IPS-18a (cell line): ENCODE measurements around the gene MRPS9.

Experiments used
- H3K27ac ChIP-seq: one replicate; pipeline ENCODE4 v1.5.1; 2013; ENCODE audit warnings: low read length
- H3K27me3 ChIP-seq: one replicate; pipeline ENCODE4 v1.6.1; 2013; ENCODE audit warnings: mild to moderate bottlenecking, low read length; ENCODE audit not compliant: control insufficient read depth, insufficient read depth
- H3K36me3 ChIP-seq: one replicate; pipeline ENCODE4 v1.6.1; 2013; ENCODE audit warnings: low read depth, low read length; ENCODE audit not compliant: control insufficient read depth
- H3K4me1 ChIP-seq: one replicate; pipeline ENCODE4 v1.6.1; 2013; ENCODE audit warnings: low read depth, low read length; ENCODE audit not compliant: control insufficient read depth
- H3K4me3 ChIP-seq: one replicate; pipeline ENCODE4 v1.5.1; 2013; ENCODE audit warnings: low read length
- H3K9ac ChIP-seq: one replicate; pipeline ENCODE4 v1.6.1; 2013; ENCODE audit warnings: mild to moderate bottlenecking, low read length, moderate library complexity
- H3K9me3 ChIP-seq: one replicate; pipeline ENCODE4 v1.6.1; 2013; ENCODE audit warnings: low read depth, low read length; ENCODE audit not compliant: control insufficient read depth

MRPS9 gene

DNA sequence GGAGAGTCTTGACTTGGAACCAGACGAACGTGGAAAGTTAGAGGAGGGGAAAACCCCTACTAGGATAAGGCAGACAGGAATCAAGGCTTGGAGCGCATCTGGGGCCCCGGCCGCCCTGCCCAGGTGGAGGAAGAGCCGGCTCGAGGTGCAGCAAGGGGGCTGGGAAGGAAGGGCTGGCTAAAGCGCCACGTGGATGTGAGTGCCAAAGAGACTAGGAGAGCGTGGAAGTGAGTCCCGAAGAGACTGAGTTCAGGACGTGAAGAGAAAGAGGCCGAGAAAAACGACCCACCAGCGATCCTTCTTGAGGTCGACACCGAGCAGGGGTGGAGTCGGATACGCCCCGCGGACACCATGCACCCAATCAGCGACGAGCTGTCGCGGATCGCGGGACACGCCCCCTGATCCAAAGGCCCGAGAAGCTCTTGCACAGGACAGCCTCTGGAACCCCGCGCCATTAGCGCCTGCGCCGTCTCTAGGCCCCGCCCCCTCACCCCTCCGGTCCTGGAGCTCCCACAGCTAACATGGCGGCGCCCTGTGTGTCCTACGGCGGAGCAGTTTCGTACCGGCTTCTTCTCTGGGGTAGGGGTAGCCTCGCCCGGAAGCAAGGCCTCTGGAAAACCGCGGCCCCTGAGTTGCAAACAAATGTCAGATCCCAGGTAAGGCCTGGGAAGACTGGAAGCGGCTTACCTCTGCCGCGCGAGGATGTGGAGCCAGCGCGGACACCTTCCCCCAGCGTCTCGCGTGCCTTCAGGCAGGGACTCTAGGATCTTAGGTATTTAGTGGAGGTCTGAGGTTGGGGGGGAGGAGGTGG lies at the start of gene MRPS9:
Gene MRPS9, plus strand, starts transcription at position 498 of the 811 bp plus-strand sequence. Its CDS starts 24 bp downstream, at position 522.
- Histone ChIP-seq H3K4me3 (peak within 1 kb of the TSS; percentile 91), H3K27ac (peak within 1 kb of the TSS; percentile 86), H3K36me3 (no peaks in the 10 kb centered on the region), H3K9ac (peak within 1 kb of the TSS; percentile 92), H3K27me3 (no peaks in the 10 kb centered on the region), H3K4me1 (peaks cover 23% of the 10 kb centered on the region), H3K9me3 (no peaks in the 10 kb centered on the region)

DNA sequence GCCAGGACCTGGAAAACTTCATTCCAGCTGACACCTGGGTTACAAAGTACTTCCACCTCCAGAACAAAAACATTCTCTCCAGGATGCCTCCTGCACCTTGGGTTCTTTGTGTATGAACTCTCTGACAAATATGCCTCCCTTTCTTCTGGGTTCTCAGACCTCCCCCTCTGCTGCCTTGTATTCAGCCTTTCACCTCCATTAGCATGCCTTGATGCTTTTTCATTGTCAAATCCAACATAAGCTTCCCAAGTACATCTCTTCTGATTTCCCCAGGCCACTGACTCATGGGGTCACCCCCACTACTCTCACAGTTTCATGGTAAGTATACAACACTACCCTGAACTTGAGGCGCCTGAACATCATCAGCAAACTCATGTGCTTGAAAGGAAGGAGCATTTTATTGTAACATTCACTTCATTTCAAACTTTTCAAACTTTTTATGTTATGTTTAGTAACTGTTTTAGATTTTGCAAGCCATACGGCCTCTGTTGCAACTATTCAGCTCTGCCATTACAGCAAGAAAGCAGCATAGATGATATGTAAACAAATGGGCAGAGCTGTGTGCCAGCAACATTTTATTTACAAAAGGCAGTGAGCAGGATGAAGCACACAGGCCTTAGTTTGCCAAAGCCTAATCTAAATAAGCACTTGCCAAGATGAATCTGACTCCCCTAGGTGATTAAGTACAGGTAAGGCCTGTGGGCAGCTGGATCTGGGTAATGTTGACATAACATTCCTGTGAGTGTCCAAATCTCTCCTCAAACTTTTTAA lies 32.5 kb upstream of the MRPS9 start:
- Histone ChIP-seq H3K27ac (no peak overlapping the region), H3K9ac (no peak overlapping the region), H3K4me1 (peaks cover 3% of the 10 kb centered on the region), H3K9me3 (peaks cover 13% of the 10 kb centered on the region), H3K4me3 (no peak overlapping the region), H3K36me3 (no peaks in the 10 kb centered on the region), H3K27me3 (no peaks in the 10 kb centered on the region)

DNA sequence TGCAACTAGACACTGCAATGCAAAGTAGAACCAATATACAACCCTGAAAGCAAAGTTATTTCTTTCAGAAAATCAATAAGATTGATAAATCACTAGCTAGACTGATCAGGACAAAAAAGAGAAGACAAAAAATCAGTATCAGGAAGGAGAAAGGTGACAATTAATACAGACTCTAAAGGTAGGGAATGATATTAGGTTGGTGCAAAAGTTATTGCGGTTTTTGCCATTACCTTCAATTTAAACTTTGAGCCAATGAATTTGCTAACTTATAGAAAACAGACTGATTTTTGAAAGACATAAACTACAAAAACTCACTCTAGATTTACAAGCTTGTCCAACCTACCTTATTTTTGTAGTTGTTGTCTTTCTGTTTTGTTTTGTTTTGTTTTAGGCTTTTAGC lies 30.5 kb upstream of the MRPS9 start:
- Histone ChIP-seq H3K9ac (no peak overlapping the region), H3K27ac (no peak overlapping the region), H3K36me3 (no peaks in the 10 kb centered on the region), H3K9me3 (peaks cover 13% of the 10 kb centered on the region), H3K27me3 (no peaks in the 10 kb centered on the region), H3K4me1 (peaks cover 3% of the 10 kb centered on the region), H3K4me3 (no peak overlapping the region)

DNA sequence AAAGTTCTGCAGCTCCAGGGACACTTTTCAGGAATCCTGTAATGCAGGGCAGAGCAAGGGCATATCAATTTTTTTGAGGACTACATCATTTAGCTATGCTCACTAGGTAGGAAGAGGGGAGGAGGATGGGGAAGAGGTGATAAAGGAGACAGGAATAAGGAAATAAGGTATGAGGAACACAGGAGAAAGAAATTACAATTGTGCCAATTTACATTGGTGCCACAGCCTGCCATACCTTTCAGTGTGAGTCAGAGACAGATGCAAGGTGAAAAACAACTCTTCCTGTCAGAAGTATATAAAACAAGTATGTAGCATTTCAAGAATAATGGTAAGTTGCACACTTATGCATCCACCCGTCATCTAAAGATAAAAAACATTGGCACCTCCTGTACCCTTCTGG lies 5.4 kb upstream of the MRPS9 start:
- no peak overlapping the region for H3K27ac ChIP-seq

DNA sequence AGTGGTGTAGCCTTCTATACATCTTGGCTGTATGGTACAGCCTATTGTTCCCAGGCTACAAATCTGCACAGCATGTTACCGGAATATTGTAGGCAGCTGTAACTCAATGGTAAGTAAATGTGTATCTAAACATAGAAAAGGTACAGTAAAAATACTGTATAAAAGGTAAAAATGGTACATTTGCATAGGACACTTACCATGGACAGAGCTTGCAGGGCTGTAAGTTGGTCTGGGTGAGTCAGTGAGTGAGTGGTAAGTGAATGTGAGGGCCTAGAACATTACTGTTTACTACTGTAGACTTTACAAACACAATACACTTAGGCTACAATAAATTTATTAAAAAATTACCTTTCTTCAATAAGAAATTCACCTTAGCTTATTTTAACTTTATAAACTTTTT lies 3.7 kb upstream of the MRPS9 start:
- peaks cover 10% of the 10 kb centered on the region for H3K4me1 ChIP-seq
- no peaks in the 10 kb centered on the region for H3K9me3 ChIP-seq
- H3K27ac ChIP-seq: no peak overlapping the region
- H3K9ac ChIP-seq: no peak overlapping the region
- H3K4me3 ChIP-seq: no peak overlapping the region
- no peaks in the 10 kb centered on the region for H3K36me3 ChIP-seq
- H3K27me3 ChIP-seq: no peaks in the 10 kb centered on the region

More for the DNA sequence above, 5.4 kb upstream of the MRPS9 start:
- Histone ChIP-seq H3K27me3 (no peaks in the 10 kb centered on the region), H3K36me3 (no peaks in the 10 kb centered on the region), H3K9ac (no peak overlapping the region), H3K4me1 (peaks cover 4% of the 10 kb centered on the region), H3K9me3 (no peaks in the 10 kb centered on the region), H3K4me3 (no peak overlapping the region)

DNA sequence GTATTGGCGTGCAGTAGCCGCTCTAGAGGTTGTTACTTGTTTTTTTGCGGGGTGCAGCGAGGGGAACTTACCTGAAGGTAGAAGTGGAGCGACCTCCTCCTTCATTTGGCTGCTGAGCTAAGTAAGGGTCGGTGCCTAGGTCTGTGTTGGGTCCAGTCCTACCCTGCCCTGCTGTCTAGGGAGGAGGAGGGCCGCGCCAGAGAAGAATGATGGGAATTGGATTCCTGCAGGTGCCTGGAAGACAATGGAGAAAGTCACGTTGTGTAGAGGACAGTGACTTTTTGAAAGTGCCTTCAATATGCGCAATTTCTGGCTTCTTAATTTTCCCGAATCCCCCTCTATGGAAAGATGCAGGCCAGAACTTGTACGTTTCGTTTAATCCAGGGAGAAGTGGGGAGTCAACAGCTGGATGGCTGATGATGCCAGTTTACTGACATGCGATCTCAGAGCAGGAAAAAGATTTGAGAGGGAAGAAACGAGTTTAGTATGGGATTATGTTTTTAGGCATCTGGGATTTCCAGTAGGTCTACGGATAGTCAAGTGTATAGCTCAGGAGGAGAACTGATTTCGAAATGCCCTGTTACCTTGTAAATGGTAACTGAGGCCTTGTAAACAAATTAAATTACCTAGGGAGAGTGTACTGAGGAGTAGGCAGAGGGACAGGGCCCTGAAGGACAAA lies 653 bp downstream of the MRPS9 start:
- Histone ChIP-seq H3K9me3 (no peaks in the 10 kb centered on the region), H3K27ac (peak overlapping the region; percentile 86), H3K4me1 (peaks cover 23% of the 10 kb centered on the region), H3K36me3 (no peaks in the 10 kb centered on the region), H3K9ac (peak overlapping the region; percentile 92), H3K4me3 (peak overlapping the region; percentile 91), H3K27me3 (no peaks in the 10 kb centered on the region)

DNA sequence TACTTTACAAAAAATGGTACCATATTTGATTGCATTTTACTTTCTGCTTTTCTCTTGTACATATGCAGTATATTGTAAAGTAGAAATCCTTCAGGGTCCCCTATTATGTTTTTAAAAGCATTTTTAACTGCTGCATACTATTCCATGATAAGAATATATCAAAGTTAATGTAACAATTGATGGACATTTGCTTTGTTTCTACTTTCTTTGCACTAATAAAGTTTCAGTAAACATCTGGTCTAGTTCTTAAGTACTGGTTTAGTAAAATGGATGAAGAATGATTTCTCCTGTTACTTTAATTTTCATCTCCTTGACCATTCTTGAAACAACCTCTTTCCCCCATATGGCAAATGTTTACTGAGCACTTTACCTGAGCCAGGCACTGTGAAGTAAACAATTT lies 1.7 kb downstream of the MRPS9 start:
- no peaks in the 10 kb centered on the region for H3K27me3 ChIP-seq

DNA sequence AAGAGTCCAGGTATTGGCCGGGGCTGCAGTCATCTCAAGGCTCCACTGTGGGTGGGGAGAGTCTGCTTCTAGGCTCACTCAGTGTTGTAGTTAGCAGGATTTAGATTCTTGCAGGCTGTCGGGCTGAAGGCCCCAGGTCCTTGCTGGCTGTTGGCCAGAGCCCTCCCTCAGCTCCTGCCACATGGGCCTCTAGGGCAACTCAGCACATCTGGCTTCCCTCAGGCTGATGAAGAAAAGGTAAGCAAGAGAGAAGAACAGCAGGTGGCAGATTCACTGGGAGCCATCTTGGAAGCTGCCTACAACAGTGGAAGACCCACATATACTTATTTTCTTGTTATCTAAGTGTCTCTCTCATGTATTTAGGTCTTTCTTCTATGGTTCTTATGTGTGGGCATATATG lies 4.3 kb downstream of the MRPS9 start:
- H3K9ac ChIP-seq: no peak overlapping the region
- no peak overlapping the region for H3K27ac ChIP-seq
- no peaks in the 10 kb centered on the region for H3K27me3 ChIP-seq
- H3K4me1 ChIP-seq: peaks cover 20% of the 10 kb centered on the region
- H3K36me3 ChIP-seq: peaks cover 3% of the 10 kb centered on the region
- no peak overlapping the region for H3K4me3 ChIP-seq
- no peaks in the 10 kb centered on the region for H3K9me3 ChIP-seq

More for the DNA sequence above, 1.7 kb downstream of the MRPS9 start:
- Histone ChIP-seq H3K27ac (no peak overlapping the region), H3K9ac (no peak overlapping the region), H3K36me3 (no peaks in the 10 kb centered on the region), H3K9me3 (no peaks in the 10 kb centered on the region), H3K4me3 (no peak overlapping the region), H3K4me1 (peaks cover 23% of the 10 kb centered on the region)

DNA sequence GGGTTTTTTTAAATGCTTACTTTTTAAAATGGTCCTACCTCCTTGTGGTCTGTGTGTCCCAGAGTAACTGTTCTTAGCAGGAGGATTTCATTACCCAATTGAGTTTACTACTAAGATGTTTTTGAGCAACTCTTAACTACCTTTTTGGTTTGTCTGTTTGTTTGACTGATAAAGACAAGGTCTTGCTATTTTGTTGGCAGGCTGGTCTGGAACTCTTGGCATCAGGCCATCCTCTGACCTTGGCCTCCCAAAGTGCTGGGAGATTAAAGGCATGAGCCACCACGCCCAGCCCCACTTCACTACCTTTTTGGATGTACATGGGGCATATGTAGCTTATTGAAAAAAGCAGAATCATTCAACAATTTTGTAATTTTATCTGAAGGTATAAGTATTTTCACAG lies 14.9 kb downstream of the MRPS9 start:
- Histone ChIP-seq H3K36me3 (peaks cover 17% of the 10 kb centered on the region), H3K9ac (no peak overlapping the region)

DNA sequence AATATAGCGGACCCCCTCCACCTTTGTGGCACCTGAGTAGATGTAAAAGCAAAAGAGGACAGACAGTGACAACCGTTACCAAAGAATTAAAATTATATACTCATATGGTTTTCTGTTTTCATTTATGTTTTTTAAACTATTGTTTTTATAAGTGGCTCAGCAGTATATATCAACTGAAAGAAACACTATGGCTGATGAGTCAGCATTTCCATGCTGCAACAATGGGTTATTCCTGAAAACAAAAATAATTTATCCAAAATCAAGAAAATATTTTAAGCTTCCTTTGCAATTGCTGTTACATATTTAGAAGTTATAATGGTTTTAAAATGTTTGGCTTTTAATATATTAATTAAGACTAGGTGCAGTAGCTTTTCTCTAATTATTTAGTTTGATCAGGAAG lies 17.7 kb downstream of the MRPS9 start:
- Histone ChIP-seq H3K4me3 (no peak overlapping the region), H3K36me3 (peaks cover 7% of the 10 kb centered on the region), H3K9ac (no peak overlapping the region), H3K9me3 (no peaks in the 10 kb centered on the region), H3K27ac (no peak overlapping the region), H3K27me3 (no peaks in the 10 kb centered on the region), H3K4me1 (no peaks in the 10 kb centered on the region)

More for the DNA sequence above, 14.9 kb downstream of the MRPS9 start:
- H3K4me3 ChIP-seq: no peak overlapping the region
- no peaks in the 10 kb centered on the region for H3K9me3 ChIP-seq
- H3K4me1 ChIP-seq: no peaks in the 10 kb centered on the region
- H3K27me3 ChIP-seq: no peaks in the 10 kb centered on the region
- no peak overlapping the region for H3K27ac ChIP-seq

DNA sequence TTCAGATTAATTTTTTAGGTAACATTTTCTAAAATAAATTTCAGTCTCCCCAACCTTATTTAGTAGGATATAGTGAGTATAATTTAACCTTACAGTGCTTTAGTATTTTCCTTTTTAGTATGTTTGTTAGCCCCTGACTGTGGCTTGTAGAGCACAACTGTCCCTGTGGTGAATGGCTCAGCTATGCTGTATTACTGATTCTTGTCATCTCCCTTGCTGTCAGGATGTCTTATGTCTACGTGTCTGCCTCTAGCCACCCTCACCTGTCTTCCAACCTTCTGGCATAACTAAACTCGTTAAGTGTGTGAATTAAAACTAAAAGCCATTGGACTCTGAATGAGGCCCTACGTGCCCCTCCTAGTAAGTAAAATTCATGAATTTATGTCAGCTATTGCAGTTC lies 18.4 kb downstream of the MRPS9 start:
- Histone ChIP-seq H3K27ac (no peak overlapping the region), H3K4me3 (no peak overlapping the region), H3K36me3 (peaks cover 1% of the 10 kb centered on the region), H3K9ac (no peak overlapping the region), H3K9me3 (no peaks in the 10 kb centered on the region), H3K4me1 (no peaks in the 10 kb centered on the region), H3K27me3 (no peaks in the 10 kb centered on the region)
